Endothelial cell of umbilical vein (primary cell): ENCODE results near the gene DNAJC11. TPM values are rescaled to one million over a fixed set of nuclear protein-coding genes. Genes with fewer than 3 reads are reported as not detected.

Source experiments
- BruUV-seq: library from RNA; stranded (reverse); fragments of 400-500 nt; replicated peaks from 2 replicates; lab custom pipeline; 2021; lab: Mats Ljungman, UMichigan
- CTCF ChIA-PET: fragments of 300-600, 350-600 bp; sonication (Branson Sonifier 250); formaldehyde crosslinking; loops from one replicate; lab custom pipeline; 2021; ENCODE audit warnings: antibody characterized with exemption, inconsistent platforms; lab: Charles Lee
- POLR2A ChIA-PET: fragments of 300-600, 350-600 bp; sonication (Branson Sonifier 250); formaldehyde crosslinking; loops from one replicate; lab custom pipeline; 2021; ENCODE audit warnings: antibody characterized with exemption, inconsistent platforms; lab: Charles Lee
- DNase-seq: peaks from one replicate; pipeline ENCODE4 v3.0.0-alpha.2; 2011; ENCODE audit warnings: low read depth, low spot score
- FAIRE-seq: peaks from 2 replicates; lab custom pipeline; 2011; peaks lifted over from hg19 to GRCh38; lab: Jason Lieb, UNC
- H2AFZ ChIP-seq: 2 replicates; pipeline ENCODE4 v1.6.0; 2012; ENCODE audit warnings: low read depth, low read length, control low read depth, inconsistent platforms
- H3K27ac ChIP-seq: 2 replicates; pipeline ENCODE4 v1.5.1; 2011; ENCODE audit warnings: low read depth, mild to moderate bottlenecking, control low read depth, low read length, moderate library complexity; ENCODE audit not compliant: insufficient read depth
- H3K27me3 ChIP-seq, 2 experiments: 2 replicates each; pipeline versions ENCODE4 v1.6.0 to v1.6.1; 2011; ENCODE audit warnings: low read length in 2 of 2, mixed read lengths in 1 of 2; ENCODE audit not compliant: control insufficient read depth in 2 of 2, insufficient read depth in 2 of 2
- H3K36me3 ChIP-seq, 2 experiments: 2 replicates in 1 of 2; 3 replicates in 1 of 2; pipeline ENCODE4 v1.5.1; 2011; ENCODE audit warnings: low read length in 2 of 2, mild to moderate bottlenecking in 1 of 2, moderate library complexity in 1 of 2; ENCODE audit not compliant: control insufficient read depth in 2 of 2, insufficient read depth in 2 of 2; ENCODE audit errors: extremely low read depth in 1 of 2
- H3K4me1 ChIP-seq: 3 replicates; pipeline ENCODE4 v1.5.1; 2011; ENCODE audit warnings: mild to moderate bottlenecking, low read length; ENCODE audit not compliant: control insufficient read depth, insufficient read depth; ENCODE audit errors: extremely low read depth
- H3K4me2 ChIP-seq: 2 replicates; pipeline ENCODE4 v1.6.1; 2011; ENCODE audit warnings: low read length, control low read depth, mixed read lengths; ENCODE audit not compliant: insufficient read depth
- H3K4me3 ChIP-seq, 3 experiments: fragments of 200-600 bp in 1 of 3; sonication (generic), shearing (Covaris generic) in 1 of 3; replicated peaks in 1 of 3; 2 replicates each; pipeline ENCODE4 v1.5.1; 2011 to 2016; ENCODE audit warnings: control low read depth in 3 of 3, low read length in 3 of 3, mild to moderate bottlenecking in 2 of 3, inconsistent platforms in 1 of 3, low read depth in 1 of 3, moderate library complexity in 1 of 3; ENCODE audit not compliant: insufficient read depth in 1 of 3
- H3K79me2 ChIP-seq: 2 replicates; pipeline ENCODE4 v1.6.0; 2012; ENCODE audit warnings: low read length, inconsistent platforms; ENCODE audit not compliant: control insufficient read depth, insufficient read depth
- H3K9ac ChIP-seq: replicated peaks from 2 replicates; pipeline ENCODE3; 2011; ENCODE audit warnings: low read length, control low read depth; ENCODE audit not compliant: insufficient read depth; ENCODE audit errors: extremely low read depth
- H3K9me1 ChIP-seq: replicated peaks from 3 replicates; pipeline ENCODE4 v1.6.0; 2011; ENCODE audit warnings: mild to moderate bottlenecking, low read length; ENCODE audit not compliant: control insufficient read depth, insufficient read depth; ENCODE audit errors: extremely low read depth
- H3K9me3 ChIP-seq: replicated peaks from 2 replicates; pipeline ENCODE4 v1.5.1; 2012; ENCODE audit warnings: low read length, inconsistent platforms; ENCODE audit not compliant: control insufficient read depth, insufficient read depth
- H4K20me1 ChIP-seq: replicated peaks from 2 replicates; pipeline ENCODE3; 2011; ENCODE audit warnings: mild to moderate bottlenecking, low read length; ENCODE audit not compliant: control insufficient read depth, insufficient read depth; ENCODE audit errors: extremely low read depth
- CTCF ChIP-seq, 2 donors: IDR thresholded peaks; 1 replicate in 1 of 2; 2 replicates in 1 of 2; pipeline ENCODE4 v1.5.1; 2011; ENCODE audit warnings: low read length in 2 of 2, mild to moderate bottlenecking in 2 of 2, moderate library complexity in 2 of 2, control low read depth in 1 of 2, inconsistent platforms in 1 of 2, low read depth in 1 of 2; ENCODE audit not compliant: insufficient read depth in 1 of 2; ENCODE audit errors: extremely low read depth in 1 of 2
- EZH2 ChIP-seq: IDR thresholded peaks from 2 replicates; pipeline ENCODE4 v1.6.1; 2012; ENCODE audit warnings: borderline replicate concordance, low read depth, mild to moderate bottlenecking, moderate library complexity, low read length, inconsistent platforms; ENCODE audit not compliant: severe bottlenecking
- FOS ChIP-seq: IDR thresholded peaks from 2 replicates; pipeline ENCODE4 v1.6.1; 2011; ENCODE audit warnings: mild to moderate bottlenecking, low read length, moderate library complexity, borderline replicate concordance; ENCODE audit not compliant: insufficient read depth
- GATA2 ChIP-seq: IDR thresholded peaks from 2 replicates; pipeline ENCODE4 v1.7.0; 2011; ENCODE audit warnings: low read depth, mild to moderate bottlenecking, moderate library complexity, mixed read lengths, low read length; ENCODE audit not compliant: insufficient read length, insufficient read depth
- JUN ChIP-seq: IDR thresholded peaks from 2 replicates; pipeline ENCODE4 v1.6.1; 2011; ENCODE audit warnings: borderline replicate concordance, low read depth; ENCODE audit not compliant: insufficient read length, insufficient read depth
- MYC ChIP-seq: IDR thresholded peaks from one replicate; pipeline ENCODE4 v1.6.1; 2011; ENCODE audit warnings: mild to moderate bottlenecking, low read depth, low read length
- POLR2A ChIP-seq: IDR thresholded peaks from 2 replicates; pipeline ENCODE4 v1.6.1; 2012; ENCODE audit warnings: low read depth, mild to moderate bottlenecking, control low read depth, low read length
- POLR2AphosphoS5 ChIP-seq: IDR thresholded peaks from 2 replicates; pipeline ENCODE4 v1.6.1; 2012; ENCODE audit warnings: low read depth, mild to moderate bottlenecking, control low read depth, low read length, moderate library complexity; ENCODE audit not compliant: insufficient read depth
- dilution Hi-C: fragments of 300-500 bp; cut with MboI; formaldehyde crosslinking; loops from one replicate; pipeline ENCODE4 v1.15.0; 2019; ENCODE audit warnings: low sequenced_read_pairs; ENCODE audit not compliant: extremely low pct_ligation_motif_present
- intact Hi-C: fragments of 100-400 bp; cut with micrococcal nuclease; formaldehyde crosslinking; loops from one replicate; pipeline ENCODE4 v1.10.0; 2022
- polyA plus RNA-seq, 4 experiments: library from polyadenylated mRNA; depleted of rRNA in 3 of 4; stranded (reverse) in 3 of 4; unstranded in 1 of 4; fragments of >200 nt; gene quantifications; 2 replicates each; pipeline versions ENCODE4 v1.2.1 to v1.2.3, GENCODE V29; 2011 to 2012; ENCODE audit warnings: missing spikeins in 1 of 4
- total RNA-seq: library from RNA; stranded (reverse); gene quantifications from 2 replicates; pipeline ENCODE4 v1.2.3, GENCODE V29; 2021
- TF ChIP-seq, protein P1 (sequence below): IDR thresholded peaks from 2 replicates; pipeline ENCODE4 v1.6.1; 2011; ENCODE audit not compliant: insufficient read depth, insufficient read length

DNAJC11 gene
- total and polyA plus RNA-seq, 2 donors (not counting 3 experiments of a cell fraction or from before 2014, with no cell fraction given), result 31.1 to 64.3 TPM

DNA sequence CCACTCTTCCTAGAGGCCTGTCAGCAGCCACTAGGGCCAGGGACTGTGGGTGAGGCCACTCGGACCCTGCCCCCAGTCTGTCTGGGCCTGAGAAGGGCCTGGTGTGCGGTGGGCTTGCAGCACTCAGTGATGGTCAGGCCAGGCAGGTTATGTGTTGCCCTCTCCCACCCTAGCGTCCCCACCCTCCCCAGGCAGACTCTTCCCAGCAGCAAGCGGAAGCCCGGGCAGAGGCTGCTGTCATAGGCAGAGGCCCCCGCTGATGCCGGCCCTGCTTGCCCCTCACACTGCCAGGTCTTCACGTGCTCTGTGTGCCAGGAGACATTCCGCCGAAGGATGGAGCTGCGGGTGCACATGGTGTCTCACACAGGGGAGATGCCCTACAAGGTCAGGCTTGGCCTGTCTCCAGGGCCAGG, 115.2 kb downstream of the DNAJC11 start:
- CTCF ChIA-PET, result no interaction called here
- POLR2A ChIA-PET, result no interaction called here
- H3K9me3 ChIP-seq, result no peaks in the 10 kb centered on the region
- no peak overlapping the region for H3K9ac ChIP-seq
- dilution Hi-C loops, result no loop called here
- H3K36me3 ChIP-seq, result peaks cover 0 to 14% of the 10 kb centered on the region in 2 experiments
- H3K4me2 ChIP-seq, result no peak overlapping the region
- no peaks in the 10 kb centered on the region for H3K9me1 ChIP-seq
- DNase-seq, result no peak
- H3K4me3 ChIP-seq, result no peak overlapping the region
- no peak overlapping the region for H3K27ac ChIP-seq
- peaks cover 2% of the 10 kb centered on the region for H3K79me2 ChIP-seq
- H3K4me1 ChIP-seq, result no peaks in the 10 kb centered on the region
- no peak for FAIRE-seq
- no peak overlapping the region for H2AFZ ChIP-seq
- BruUV-seq, result no TSS peak
- no peak for TF ChIP-seq POLR2A
- TF ChIP-seq CTCF (IDR thresholded peaks at IDR 0.05; ENCODE audit: extremely low read depth in 1 of 2, insufficient read depth in 1 of 2, low read depth in 1 of 2, low read length in 2 of 2), result no peak
- TF ChIP-seq, protein P1, sequence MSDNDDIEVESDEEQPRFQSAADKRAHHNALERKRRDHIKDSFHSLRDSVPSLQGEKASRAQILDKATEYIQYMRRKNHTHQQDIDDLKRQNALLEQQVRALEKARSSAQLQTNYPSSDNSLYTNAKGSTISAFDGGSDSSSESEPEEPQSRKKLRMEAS, result no peak
- TF ChIP-seq JUN, result no peak
- no peak for TF ChIP-seq POLR2AphosphoS5
- TF ChIP-seq EZH2, result no peak
- TF ChIP-seq MYC, result no peak
- no peak for TF ChIP-seq FOS
- no peak for TF ChIP-seq GATA2
- no peaks in the 10 kb centered on the region for H4K20me1 ChIP-seq
- intact Hi-C loops, result no loop called here
- no peaks in the 10 kb centered on the region for H3K27me3 ChIP-seq
